HG03064 (cell line): ENCODE data around the gene RTN4.
"Not testable (repeated sequence)": the region's sequence is repeated elsewhere in the genome, so short reads cannot be mapped to it uniquely, and the experiment has no call there.

Experiments
- ATAC-seq: cut with Tn5 transposase; IDR thresholded peaks from one replicate; pipeline ENCODE4 v1.9.1; 2021; ENCODE audit warnings: low read depth; ENCODE audit not compliant: unreplicated experiment

RTN4 gene

GRCh38 chr2:55050100-55050994 is at the start of gene RTN4:
TSS of gene RTN4 (minus strand) at chr2:55050451. CDS start at chr2:55050300, 151 bp downstream.
- peak; percentile 75 for ATAC-seq

GRCh38 chr2:55099493-55099877 is 49.2 kb upstream of the RTN4 start:
- ATAC-seq = no peak

GRCh38 chr2:55097461-55098410 is 47.5 kb upstream of the RTN4 start:
- ATAC-seq = no peak

- no peak for ATAC-seq
These were observed 46.8 kb upstream of the RTN4 start for GRCh38 chr2:55097082-55097460.

- no peak for ATAC-seq
These were observed 46.3 kb upstream of the RTN4 start for GRCh38 chr2:55096586-55096985.

- ATAC-seq = no peak
These were observed 43.1 kb upstream of the RTN4 start for GRCh38 chr2:55093381-55093780.

GRCh38 chr2:55092439-55092838 is 42.2 kb upstream of the RTN4 start:
- ATAC-seq = no peak

GRCh38 chr2:55091681-55092080 is 41.4 kb upstream of the RTN4 start:
- not testable (repeated sequence) for ATAC-seq

- ATAC-seq = no peak
These were observed 40.5 kb upstream of the RTN4 start for GRCh38 chr2:55090702-55091101.

- ATAC-seq = no peak
These were observed 39.5 kb upstream of the RTN4 start for GRCh38 chr2:55089726-55090125.

GRCh38 chr2:55088400-55088799 is 38.1 kb upstream of the RTN4 start:
- ATAC-seq = no peak

- ATAC-seq = no peak
These were observed 37.7 kb upstream of the RTN4 start for GRCh38 chr2:55087936-55088335.

GRCh38 chr2:55087501-55087900 is 37.2 kb upstream of the RTN4 start:
- no peak for ATAC-seq

- ATAC-seq = no peak
These were observed 35.1 kb upstream of the RTN4 start for GRCh38 chr2:55085113-55086040.

- no peak for ATAC-seq
These were observed 34.4 kb upstream of the RTN4 start for GRCh38 chr2:55084641-55085040.

GRCh38 chr2:55080204-55080738 is 30.0 kb upstream of the RTN4 start:
- no peak for ATAC-seq

- no peak for ATAC-seq
These were observed 28.7 kb upstream of the RTN4 start for GRCh38 chr2:55078956-55079355.

- no peak for ATAC-seq
These were observed 26.5 kb upstream of the RTN4 start for GRCh38 chr2:55076721-55077120.

GRCh38 chr2:55076019-55076418 is 25.8 kb upstream of the RTN4 start:
- not testable (repeated sequence) for ATAC-seq
